ENCODE measurements around the gene AVL9. TPM values are rescaled to one million over a fixed set of nuclear protein-coding genes. Genes with fewer than 3 reads are reported as not detected.

The AVL9 gene
- total and polyA plus RNA-seq, 2 of the 4 experiments (the other 2 are of a cell fraction) = 13.1 to 21.7 TPM

DNA sequence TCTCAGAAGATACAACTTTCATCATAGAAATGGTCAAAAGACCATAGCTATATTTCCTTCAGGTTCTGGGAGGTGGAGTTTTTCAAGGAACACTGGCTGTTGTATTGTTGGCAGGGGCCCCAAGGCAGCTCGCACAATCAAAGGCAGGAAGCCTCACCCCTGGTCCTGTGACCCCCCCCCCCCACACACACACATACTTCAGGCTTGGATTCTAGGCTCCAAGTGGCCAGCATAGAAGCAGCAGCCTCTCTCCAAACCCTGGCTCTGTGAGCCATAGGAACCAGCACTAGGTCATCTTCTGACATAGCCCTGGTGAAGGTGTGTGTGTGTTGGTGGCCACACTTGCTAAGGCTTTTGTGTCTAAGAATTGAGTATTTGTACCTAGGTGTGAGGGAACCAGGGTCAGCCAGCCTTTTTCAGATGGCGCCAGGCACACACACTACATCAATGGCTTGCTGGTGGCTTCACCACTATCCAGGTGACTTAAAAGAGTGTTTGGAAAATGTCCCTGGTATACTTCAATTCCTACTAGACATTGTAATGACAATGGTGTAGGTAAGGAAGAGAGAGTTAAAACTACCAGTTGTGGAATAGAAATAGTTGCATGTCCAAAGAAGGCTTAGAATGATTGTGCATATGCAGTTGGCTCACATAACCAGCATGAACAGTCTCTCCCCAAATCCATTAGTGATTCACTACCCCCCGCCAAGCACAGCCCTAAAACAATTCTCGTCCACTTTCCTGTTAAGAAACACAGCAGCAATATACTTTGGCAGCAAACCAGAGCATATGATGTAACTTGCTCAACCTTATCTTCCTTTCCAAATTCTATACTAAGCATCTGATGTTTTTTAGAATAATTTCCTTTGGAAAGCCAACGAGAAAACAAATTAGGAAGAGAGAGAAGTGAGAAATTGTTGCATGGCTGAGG is 91.3 kb downstream of the AVL9 start:
- H3K9me1 ChIP-seq (ENCODE audit: insufficient read depth, low read length) = peaks cover 25% of the 10 kb centered on the region
- H4K5ac ChIP-seq (ENCODE audit: low read depth, low read length) = peak overlapping the region; percentile 93
- H2AFZ ChIP-seq (replicated peaks; ENCODE audit: low read length, poor library complexity) = no peak overlapping the region
- peak overlapping the region; percentile 97 for H4K91ac ChIP-seq (ENCODE audit: insufficient read depth, low read depth, low read length)
- in situ Hi-C loops (cut with MboI; ENCODE audit: low sequenced_read_pairs) = no loop called here
- peaks cover 22% of the 10 kb centered on the region for H3K36me3 ChIP-seq (ENCODE audit: control insufficient read depth, insufficient read depth, low read length)
- peak overlapping the region; percentile 44 for H2AK9ac ChIP-seq (replicated peaks; ENCODE audit: low read depth, low read length, poor library complexity)
- H2AK5ac ChIP-seq (ENCODE audit: low read depth, low read length) = peak overlapping the region; percentile 96
- peak overlapping the region; percentile 84 for H3K56ac ChIP-seq (ENCODE audit: extremely low read depth, insufficient read depth, low read length)
- H3K9me3 ChIP-seq (ENCODE audit: control insufficient read depth, insufficient read depth, low read length) = no peaks in the 10 kb centered on the region
- POLR2A ChIA-PET (ENCODE audit: unreplicated experiment) = no interaction called here
- TF ChIP-seq, protein P1, sequence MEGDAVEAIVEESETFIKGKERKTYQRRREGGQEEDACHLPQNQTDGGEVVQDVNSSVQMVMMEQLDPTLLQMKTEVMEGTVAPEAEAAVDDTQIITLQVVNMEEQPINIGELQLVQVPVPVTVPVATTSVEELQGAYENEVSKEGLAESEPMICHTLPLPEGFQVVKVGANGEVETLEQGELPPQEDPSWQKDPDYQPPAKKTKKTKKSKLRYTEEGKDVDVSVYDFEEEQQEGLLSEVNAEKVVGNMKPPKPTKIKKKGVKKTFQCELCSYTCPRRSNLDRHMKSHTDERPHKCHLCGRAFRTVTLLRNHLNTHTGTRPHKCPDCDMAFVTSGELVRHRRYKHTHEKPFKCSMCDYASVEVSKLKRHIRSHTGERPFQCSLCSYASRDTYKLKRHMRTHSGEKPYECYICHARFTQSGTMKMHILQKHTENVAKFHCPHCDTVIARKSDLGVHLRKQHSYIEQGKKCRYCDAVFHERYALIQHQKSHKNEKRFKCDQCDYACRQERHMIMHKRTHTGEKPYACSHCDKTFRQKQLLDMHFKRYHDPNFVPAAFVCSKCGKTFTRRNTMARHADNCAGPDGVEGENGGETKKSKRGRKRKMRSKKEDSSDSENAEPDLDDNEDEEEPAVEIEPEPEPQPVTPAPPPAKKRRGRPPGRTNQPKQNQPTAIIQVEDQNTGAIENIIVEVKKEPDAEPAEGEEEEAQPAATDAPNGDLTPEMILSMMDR (conservative IDR thresholded peaks at IDR 0.05; ENCODE audit: low read depth, low read length) = no peak
- TF ChIP-seq POLR2A (IDR thresholded peaks at IDR 0.05; ENCODE audit: low read depth, low read length) = no peak
- TF ChIP-seq BHLHE40 (IDR thresholded peaks at IDR 0.05; ENCODE audit: low read depth, low read length) = no peak
- TF ChIP-seq FOS (IDR thresholded peaks at IDR 0.05; ENCODE audit: low read depth, low read length) = peak; percentile 58
- peak; percentile 86 for TF ChIP-seq CEBPB (IDR thresholded peaks at IDR 0.05; ENCODE audit: low read depth, low read length)
- peak; percentile 38; the same call in 1 of the 2 replicates for TF ChIP-seq NFE2L2 (IDR thresholded peaks at IDR 0.05; ENCODE audit: low read depth, low read length)
- 0 out of 2 replicates have a peak, but pooled peaks have one; percentile 10 for TF ChIP-seq RAD21 (IDR thresholded peaks at IDR 0.05; ENCODE audit: low read length)
- intact Hi-C loops (cut with micrococcal nuclease) = loop anchor here (2.0 to 5.0 kb wide), 2 partner anchors 86 to 96 kb away; partner anchors contain the start of gene LSM5
- no peaks in the 10 kb centered on the region for H3K27me3 ChIP-seq (ENCODE audit: control insufficient read depth, insufficient read depth, low read length)
- DNase-seq (peak; percentile 96), ATAC-seq (ENCODE audit: low read depth) (peak; percentile 61)
- dilution Hi-C loops (cut with HindIII; ENCODE audit: low sequenced_read_pairs, unreplicated experiment) = no loop called here
- no TSS peak for BruUV-seq (replicated peaks)
- H3K4me1 ChIP-seq (ENCODE audit: control insufficient read depth, insufficient read depth, low read length) = peaks cover 18% of the 10 kb centered on the region
- H2BK5ac ChIP-seq (ENCODE audit: low read depth, low read length, poor library complexity, severe bottlenecking) = peak overlapping the region; percentile 93
- H3K14ac ChIP-seq (replicated peaks; ENCODE audit: low read depth, low read length) = peak overlapping the region; percentile 92
- H3K4me3 ChIP-seq (ENCODE audit: insufficient read depth, low read depth, low read length) = no peak overlapping the region
- peak overlapping the region; percentile 88 for H2BK15ac ChIP-seq (ENCODE audit: low read depth, low read length)
- WGBS, 2 experiments (ENCODE audit: extremely low coverage in 2 of 2, insufficient read length in 1 of 2) = no CpG with 5 or more reads among the region's 5 CpGs
- peak overlapping the region; percentile 84 for H3K23ac ChIP-seq (ENCODE audit: low read depth, low read length)
- H3K18ac ChIP-seq (ENCODE audit: low read depth, low read length) = peak overlapping the region; percentile 94
- peak overlapping the region; percentile 97 for H3K4ac ChIP-seq (ENCODE audit: low read depth, low read length)
- H2BK120ac ChIP-seq (ENCODE audit: low read depth, low read length) = peak overlapping the region; percentile 98
- H2BK20ac ChIP-seq (ENCODE audit: low read depth, low read length) = peak overlapping the region; percentile 98
- H3K9ac ChIP-seq (ENCODE audit: low read depth, low read length) = peak overlapping the region; percentile 13; the same call in 1 of the 2 replicates
- peak overlapping the region; percentile 49 for H3K4me2 ChIP-seq (ENCODE audit: low read depth, low read length)
- CTCF ChIA-PET = interaction anchor here (0.6 kb wide), 1 partner anchor 59 kb away, joined by 3 read pairs; no protein-coding TSS in a partner anchor
- peak overlapping the region; percentile 91 to 95 for H4K8ac ChIP-seq (ENCODE audit: low read depth in 2 of 2, low read length in 2 of 2)
- 0 out of 2 replicates have a peak, but pooled peaks cover 7% of the 10 kb centered on the region for H4K20me1 ChIP-seq (ENCODE audit: insufficient read depth, low read length)
- H3K27ac ChIP-seq (ENCODE audit: insufficient read depth, low read length) = peak overlapping the region; percentile 94
- peaks cover 0 to 23% of the 10 kb centered on the region in 2 experiments; a peak in 2 of 4 replicates for H3K79me1 ChIP-seq (ENCODE audit: low read depth in 1 of 2, low read length in 2 of 2)

Measured in IMR-90 (cell line).